Right lobe of liver (tissue), 4 donors: ENCODE results near the gene BSND.

Source experiments
- POLR2A ChIP-seq: fragments of 450-650 bp; IDR thresholded peaks from one replicate; pipeline ENCODE4 v1.6.1; 2017; ENCODE audit warnings: antibody characterized with exemption, mild to moderate bottlenecking
- TF ChIP-seq, protein P1 (sequence below), 4 donors: fragments of 200-600 bp in 3 of 4; fragments of 450-650 bp in 1 of 4; IDR thresholded peaks; one replicate each; pipeline versions ENCODE4 v1.5.1 to v1.8.0; 2016 to 2022; ENCODE audit warnings: antibody characterized with exemption in 4 of 4, mild to moderate bottlenecking in 2 of 4
- donor health status: DM: no; HTN: no; CAD: no.
- donor health status: DM: no; HTN: no; CAD: no.
- donor health status: DM: no; HTN: yes; CAD: no.

DNA sequence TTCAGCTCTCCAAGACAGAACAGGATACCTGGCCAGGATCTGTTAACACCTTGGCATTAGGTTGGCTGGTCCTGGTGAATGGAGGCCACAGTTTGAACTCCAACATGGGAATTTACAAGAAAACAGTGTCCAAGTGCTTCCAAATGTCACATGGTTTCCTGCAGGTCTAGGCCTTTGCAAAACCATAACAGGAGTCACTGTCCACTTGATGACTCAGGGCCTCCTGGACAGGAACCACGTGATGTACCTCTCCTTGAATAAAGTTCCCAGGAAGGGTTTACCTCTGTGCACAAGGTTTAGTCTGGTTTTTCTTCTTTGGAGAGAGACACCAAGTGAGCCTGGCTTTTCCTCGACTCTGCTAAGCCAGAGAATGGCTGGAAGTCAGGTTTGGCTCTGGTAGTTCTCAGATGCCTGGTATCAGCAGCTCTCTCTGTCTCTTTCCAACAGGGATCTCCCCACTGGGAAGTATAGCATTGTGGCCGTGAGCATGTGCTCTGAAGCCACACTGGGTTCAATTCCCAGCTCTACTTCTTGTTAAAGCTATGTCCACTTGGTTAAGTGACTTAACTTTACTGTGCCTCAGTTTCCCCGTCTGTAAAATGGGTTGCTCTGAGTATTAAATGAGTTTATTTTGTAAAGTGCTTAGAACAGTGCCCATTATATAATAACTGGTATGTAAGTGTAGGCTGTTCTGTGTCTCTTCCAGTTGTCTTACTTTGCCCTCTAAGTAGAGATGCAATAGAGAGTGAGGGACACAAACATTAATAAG is 45.6 kb upstream of the BSND start:
- TF ChIP-seq, protein P1, sequence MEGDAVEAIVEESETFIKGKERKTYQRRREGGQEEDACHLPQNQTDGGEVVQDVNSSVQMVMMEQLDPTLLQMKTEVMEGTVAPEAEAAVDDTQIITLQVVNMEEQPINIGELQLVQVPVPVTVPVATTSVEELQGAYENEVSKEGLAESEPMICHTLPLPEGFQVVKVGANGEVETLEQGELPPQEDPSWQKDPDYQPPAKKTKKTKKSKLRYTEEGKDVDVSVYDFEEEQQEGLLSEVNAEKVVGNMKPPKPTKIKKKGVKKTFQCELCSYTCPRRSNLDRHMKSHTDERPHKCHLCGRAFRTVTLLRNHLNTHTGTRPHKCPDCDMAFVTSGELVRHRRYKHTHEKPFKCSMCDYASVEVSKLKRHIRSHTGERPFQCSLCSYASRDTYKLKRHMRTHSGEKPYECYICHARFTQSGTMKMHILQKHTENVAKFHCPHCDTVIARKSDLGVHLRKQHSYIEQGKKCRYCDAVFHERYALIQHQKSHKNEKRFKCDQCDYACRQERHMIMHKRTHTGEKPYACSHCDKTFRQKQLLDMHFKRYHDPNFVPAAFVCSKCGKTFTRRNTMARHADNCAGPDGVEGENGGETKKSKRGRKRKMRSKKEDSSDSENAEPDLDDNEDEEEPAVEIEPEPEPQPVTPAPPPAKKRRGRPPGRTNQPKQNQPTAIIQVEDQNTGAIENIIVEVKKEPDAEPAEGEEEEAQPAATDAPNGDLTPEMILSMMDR (IDR thresholded peaks at IDR 0.05): no peak
- no peak for TF ChIP-seq POLR2A
